Suppressor macrophage (primary cell): ENCODE data around the gene RNF217.
"Not testable (repeated sequence)": the region's sequence is repeated elsewhere in the genome, so short reads cannot be mapped to it uniquely, and the experiment has no call there.

ENCODE experiments used
- DNase-seq, 4 experiments: peaks; one replicate each; pipeline ENCODE4 v3.0.0-alpha.2; 2020 to 2022

RNF217 gene

DNA sequence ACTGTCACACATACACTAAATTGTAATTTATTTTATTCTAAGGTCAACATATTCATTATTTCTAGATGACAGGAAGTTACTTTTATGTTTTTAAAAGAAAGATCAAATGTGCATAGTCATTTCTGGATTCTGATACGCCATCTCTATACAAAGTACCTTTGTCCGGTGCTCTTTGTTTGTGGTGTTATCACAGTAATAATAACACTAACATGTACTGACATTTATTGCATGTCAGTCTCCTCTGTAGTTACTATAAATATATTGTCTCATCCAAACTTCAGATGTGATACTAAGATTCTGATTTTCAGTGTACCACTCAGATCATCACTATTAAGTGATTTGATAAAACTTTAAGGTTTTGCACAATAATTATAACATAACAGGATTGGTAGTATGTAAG lies 101.1 kb downstream of the RNF217 start:
- no peak for DNase-seq

DNA sequence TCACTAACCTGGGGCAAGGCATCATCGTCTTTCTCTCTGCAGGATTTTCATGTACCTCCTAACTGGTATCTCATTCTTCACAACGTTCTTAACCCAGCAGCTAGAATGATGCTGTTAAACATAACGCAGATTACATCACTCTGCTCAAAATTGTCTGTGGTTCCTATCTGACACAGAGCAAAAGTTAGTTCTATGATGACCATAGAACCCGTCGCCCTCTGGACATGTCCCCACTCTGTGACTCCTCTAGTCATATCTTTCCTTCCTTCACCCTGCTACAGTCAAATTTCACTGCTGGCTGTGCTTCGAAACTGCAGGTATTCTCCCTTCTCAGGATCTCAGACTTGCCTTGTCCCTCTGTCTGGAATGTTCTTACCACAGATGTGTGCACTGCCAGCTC lies 103.9 kb downstream of the RNF217 start:
- no peak for DNase-seq

DNA sequence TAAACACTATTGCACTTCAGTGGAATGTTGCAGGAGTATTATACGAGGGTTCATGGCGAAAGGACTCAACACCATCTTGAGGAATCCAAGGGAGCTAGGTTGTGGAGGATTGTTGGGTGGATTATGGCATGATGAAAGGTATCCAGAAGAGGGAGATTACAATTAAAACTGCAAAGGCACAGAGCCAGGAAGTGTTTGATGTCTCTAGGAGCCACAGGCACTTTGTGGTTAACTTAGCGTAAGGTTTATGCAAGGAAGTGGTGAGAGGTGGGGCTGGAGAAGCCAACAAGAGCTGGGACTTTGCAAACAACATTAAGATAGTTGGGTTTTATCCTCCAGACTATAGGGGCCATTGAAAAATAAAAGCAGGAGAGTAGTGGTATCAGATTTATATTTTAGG lies 104.7 kb downstream of the RNF217 start:
- peak in 3 of 4 experiments; percentile 6 to 18 (median 14) for DNase-seq

DNA sequence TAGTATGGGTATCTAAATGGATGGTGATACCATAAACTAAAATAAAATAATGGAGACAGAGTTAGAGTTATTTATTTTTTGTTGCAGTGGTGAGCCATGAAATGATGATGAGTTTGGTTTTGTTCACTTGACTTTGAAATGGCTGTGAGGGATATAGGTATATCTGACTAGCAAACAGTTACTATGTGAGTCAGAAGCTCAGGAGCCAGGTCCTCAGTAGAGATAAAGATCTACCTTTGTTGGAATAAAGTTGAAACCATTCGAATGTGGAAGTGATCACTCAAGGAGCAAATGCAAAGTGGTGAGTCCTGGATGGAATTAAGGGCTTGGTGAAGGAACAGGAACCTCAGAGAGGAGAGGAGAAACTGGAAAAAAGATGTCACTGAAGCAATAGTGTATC lies 105.3 kb downstream of the RNF217 start:
- no peak for DNase-seq

DNA sequence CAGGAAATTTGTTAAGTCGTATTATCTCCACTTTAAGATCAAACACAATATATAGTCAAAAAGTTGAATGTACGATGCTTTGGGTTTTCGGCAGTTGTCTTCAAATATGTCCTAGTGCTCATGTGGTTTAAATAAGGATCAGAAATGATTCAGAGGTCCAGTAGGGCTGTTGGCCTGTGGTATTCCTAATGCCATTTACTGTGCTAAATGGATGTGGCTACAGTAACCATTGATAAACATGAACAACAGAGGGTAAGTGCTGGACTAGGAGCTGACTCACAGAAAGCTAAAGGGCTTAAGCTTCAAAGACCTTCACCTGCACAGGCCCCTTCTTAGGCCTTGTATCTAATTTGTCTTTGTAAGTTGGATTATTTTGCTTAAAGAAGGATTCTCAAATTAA lies 110.8 kb downstream of the RNF217 start:
- no peak for DNase-seq

DNA sequence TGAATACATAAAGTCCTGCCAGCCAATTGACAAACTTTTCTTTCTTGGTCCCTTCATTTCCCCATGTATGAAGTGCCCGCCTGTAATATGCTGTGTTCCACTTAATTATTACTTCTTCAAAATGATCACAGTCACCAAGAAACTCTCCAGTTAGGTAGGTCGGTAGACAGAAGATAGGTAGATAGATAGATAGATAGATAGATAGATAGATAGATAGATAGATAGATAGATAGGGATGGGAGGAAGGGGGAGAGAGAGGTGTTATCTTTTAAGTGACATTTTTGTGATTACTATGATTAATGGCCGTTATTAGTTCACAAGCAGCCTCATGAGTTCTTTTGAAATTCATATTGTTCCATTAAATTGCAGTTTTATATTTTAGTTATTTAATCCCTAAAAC lies 111.9 kb downstream of the RNF217 start:
- DNase-seq, result no peak

DNA sequence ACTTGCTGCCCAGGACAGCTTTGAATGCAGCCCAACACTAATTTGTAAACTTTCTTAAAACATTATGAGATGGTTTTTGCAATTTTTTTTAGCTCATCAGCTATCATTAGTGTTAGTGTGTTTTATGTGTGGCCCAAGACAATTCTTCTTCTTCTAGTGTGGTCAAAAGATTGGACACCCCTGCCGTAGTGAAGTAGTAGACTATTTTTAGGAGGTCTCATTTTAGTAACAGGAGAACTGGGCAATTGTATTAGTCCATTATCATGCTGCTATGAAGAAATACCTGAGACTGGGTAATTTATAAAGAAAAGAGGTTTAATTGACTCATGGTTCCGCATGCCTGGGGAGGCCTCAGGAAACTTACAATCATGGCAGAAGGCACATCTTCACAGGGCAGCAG lies 112.8 kb downstream of the RNF217 start:
- DNase-seq, result not testable (repeated sequence)

DNA sequence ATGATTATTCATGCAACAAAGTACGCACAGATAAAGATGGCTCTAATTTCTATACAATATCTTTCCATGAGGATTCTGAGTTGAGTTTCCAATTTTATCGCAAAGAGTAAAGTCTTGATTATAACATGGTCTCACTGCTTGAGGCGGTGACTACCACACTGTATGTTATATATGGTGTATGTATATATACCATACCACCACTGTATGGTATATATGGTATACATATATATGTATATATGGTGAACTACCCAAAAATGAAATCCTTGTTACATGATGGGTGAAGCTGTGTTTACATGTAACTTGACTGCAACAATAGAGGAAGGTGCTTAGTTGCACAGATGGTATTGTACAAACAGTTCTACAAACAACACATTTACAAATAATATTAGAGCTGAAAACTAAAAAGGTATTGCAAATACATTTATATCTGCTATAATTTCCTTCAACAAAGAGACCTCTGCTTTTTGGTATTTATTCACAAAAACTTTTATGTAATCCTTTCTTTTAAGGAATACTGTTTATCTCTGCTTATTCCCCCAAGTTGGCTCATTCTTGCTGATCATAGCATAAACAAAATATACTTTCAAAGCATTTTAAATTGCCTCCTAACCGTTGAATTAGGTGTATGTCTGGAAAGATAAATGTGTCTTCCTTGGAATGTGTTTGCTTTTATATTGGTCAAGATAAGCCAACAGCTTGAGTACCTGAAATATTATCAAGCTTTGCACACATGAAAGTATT lies 113.7 kb downstream of the RNF217 start:
- DNase-seq, result no peak

DNA sequence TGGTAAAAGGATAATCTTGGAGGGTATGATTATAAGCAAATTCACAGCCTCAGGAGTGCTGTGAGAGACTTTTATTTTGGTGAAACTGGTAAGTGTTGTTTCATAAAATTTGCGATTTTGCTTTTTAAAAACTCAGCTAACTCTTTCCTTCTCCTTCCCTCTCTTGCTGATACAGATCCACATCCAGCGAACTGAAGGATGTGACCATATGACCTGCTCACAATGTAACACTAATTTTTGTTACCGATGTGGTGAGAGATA lies 114.2 kb downstream of the RNF217 start:
- DNase-seq, result no peak

DNA sequence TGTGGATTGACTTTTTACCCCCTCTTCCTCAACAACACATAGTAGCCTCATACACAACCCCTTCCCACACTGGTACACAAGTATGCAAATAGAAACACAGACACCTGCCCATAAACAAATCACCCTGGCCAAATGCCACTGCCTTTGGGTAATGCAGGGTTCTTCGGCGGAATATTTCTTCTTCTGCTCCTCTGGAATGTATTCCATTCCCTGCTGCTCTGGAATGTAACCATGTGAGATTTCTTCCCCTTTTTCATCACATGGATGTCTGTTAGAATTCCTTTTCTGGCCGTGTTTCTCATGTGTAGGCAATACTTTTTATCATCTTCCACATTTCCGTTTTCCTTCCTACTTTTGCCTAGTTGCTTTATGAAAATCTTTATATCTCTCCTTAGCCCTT lies 115.2 kb downstream of the RNF217 start:
- no peak for DNase-seq

DNA sequence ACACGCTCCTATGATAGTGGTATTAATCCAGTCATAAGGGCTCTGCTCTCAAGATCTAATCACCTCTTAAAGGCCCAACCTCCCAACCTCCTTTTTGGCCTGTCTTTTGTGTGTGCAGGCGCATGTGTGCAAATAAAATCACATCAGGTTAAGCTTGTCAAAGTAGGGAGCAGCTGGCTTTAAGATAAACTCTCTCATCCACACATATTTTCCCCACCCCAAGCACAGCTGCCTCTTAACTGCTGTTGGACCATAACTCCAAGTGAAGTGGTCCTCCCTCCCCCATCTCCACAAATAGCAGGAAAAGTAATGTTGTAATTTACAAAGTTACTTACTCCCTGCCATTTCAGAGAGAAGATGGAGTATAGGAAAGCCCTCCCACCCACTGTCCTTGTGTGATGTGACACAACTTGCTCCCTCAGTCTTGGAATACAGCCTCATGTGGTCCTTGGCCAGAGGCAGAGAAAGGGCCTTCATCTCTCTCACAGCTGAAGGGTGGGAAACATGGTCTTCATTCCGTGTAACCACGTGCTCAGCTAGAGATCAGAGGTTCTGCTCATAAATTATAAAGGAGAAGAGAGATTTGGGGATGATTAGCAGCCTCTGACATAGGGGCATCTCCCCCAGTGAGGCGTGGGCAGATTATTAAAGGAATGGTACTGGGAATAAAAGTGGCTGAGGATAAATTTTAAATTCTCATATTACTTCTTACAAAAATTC lies 116.5 kb downstream of the RNF217 start:
- no peak for DNase-seq

DNA sequence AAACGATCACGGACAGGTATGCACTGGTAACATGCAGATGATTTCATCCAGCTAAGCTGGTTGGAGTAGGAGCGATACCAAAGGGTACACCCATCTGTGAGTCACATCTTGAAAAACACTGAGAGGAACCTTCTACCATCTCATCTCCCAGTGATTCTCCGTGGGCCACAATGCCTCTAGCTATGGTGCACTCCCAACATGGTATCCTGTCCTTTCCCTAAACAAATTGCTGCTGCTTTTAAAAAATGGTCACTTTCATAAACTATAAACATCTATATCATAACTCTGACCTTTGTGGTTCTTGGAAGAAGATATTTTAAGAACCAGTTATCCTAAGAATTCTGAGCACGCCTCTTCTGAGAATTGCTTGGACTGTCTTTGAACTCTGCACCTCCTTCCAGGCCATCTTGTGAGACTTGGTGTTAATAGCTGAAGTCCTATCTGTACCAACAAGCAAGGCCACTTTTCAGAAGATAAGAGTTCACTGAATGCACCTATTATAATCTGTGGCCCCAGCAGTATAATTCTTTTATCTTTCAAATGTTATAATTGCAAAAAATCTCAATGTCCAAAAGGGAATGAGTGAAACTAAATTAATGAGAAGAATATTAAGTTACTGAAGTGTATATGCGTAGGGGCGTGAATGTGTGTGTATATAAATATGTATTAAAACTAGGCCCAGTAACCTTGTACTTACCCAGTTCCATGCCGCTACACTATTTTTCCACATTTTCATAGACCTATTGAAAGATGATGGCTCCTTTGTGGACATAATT lies 120.9 kb downstream of the RNF217 start:
- DNase-seq, result no peak

DNA sequence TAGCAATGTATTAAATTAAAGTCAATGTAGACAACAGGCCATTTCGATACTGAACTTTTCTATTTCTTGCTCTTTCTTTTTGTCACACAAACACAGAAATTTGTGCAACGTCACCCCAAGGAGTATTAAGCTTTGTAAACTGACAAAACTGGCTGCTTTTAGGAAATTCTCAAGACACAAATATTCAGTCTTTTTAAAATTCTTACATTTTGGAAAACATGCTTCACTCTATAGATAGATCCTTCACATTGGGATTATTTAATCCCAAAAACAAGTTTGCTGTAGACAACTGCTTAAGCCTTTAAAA lies 121.4 kb downstream of the RNF217 start:
- no peak for DNase-seq

DNA sequence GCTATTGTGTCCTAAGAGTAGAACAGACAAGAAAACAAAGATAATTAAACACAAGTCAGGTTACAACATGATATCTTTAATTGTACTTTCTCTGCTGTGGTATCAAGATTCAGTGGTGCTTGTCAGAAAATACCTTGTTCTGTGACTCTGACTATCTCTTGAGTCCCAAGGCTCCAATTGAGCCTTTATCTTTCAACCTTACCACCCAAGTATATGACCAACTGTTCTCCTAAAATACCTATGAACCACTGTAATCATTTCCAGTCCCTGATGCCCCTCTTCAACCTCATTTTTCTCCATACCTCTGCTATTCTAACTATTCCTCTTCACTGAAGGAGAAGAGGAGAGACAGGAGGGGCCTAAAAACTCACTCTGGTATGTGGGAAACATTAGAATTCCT lies 124.5 kb downstream of the RNF217 start:
- DNase-seq, result no peak

DNA sequence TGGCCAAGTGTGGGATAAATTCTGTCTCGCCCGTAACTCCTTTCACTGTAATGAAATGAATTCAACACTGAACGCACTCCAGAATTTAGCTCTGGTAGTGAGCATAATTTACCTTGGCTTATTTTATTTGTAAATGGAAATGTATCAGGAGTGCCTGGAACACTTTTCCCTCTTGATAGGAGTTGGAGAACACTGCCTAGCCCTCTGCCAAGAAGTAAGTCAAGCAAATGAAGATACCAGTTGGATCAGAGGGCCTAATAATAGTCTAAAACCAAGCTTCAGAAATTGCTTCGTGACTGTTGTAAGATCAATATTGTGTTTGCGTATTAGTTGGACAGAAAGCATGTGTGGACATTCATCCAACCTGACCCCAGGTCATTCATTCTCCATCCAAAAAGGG lies 126.7 kb downstream of the RNF217 start:
- DNase-seq, result no peak

DNA sequence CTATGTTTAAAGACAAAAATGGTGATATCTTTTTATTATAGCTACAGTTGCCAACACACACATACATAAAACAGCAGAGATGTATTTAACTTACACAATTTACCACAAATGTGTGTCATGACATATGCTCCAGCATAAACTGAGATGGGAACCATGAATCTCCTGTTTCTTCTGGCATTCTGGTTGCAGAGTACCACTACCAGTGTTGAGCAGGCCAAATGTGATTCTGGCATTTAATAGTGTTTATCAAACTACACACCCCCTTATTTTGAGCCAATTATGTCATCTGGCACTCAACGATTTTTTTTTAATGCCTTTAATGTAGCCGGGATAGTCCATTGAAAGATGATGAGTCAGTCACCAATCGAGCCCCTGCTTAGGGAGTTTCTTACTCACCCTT lies 132.3 kb downstream of the RNF217 start:
- DNase-seq, result no peak

DNA sequence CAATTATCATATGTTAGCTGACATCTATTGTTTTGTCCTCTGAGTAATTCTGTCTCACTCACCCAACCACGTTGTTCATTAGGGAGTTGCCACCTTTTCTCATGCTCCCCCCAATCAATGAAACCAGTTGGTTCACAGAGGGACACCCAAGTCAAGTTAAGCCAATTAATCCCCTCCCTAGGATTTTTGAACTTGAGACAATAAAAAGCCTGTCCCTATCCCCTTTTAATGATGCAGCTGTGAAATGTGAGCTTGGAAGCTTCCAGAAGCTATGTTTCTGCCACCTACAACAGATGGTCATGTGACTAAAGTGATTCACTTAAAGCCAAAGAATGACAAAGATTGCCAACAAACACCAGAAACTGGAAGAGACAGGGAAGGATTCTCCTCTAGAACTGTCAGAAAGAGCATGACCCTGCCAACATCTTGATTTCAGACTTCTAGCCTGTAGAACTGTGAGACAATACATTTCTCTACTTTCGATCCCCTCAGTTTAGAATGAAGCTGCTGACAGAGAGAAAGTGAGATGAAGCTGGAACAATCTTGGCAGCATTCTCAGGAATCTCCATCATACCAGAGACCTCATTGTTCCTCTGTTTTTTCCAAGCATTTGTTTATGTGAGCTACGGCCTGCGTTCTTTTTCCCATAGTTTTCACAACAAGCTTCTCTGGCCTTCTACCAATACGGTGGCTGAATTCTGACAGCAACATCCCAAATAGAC lies 133.5 kb downstream of the RNF217 start:
- peak in 1 of 4 experiments; percentile 3 for DNase-seq

DNA sequence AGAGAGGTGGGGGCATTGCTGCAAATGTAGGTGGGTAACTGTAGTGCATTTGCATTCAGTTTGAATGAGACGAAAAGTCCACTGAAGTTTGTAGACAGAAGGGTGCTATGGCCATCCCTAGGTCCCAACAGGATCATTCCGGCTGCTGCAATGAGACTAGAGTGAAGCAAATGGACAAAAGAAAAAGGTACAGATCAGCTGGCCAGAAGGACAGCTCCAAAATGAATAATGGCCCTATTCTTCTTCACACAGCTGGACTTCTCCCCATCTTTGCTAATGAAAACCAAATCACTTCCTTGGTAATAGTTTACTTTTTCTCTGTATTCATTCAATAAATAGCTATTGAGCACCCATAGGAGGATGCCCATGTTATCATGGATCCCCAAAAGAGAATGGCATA lies 134.9 kb downstream of the RNF217 start:
- no peak for DNase-seq

DNA sequence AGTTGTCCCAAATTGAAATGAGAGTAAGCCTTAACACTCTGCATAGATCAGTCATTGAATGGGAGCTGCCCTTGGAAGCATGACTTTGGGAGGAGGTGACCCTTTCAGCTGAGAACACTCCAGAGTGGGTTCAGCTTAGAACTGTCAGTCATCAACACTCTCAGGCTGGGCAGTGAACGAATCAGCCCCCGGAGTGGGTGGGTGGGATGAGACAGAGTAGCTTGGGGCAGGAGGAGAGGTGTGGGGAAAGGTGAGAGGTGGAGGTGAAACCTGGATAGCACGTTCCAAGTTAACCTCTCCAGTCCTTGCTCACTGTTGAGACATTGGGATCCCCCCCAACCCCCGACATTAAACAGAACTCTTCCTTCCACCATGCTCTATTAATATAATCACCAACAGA lies 136.0 kb downstream of the RNF217 start:
- DNase-seq, result no peak

DNA sequence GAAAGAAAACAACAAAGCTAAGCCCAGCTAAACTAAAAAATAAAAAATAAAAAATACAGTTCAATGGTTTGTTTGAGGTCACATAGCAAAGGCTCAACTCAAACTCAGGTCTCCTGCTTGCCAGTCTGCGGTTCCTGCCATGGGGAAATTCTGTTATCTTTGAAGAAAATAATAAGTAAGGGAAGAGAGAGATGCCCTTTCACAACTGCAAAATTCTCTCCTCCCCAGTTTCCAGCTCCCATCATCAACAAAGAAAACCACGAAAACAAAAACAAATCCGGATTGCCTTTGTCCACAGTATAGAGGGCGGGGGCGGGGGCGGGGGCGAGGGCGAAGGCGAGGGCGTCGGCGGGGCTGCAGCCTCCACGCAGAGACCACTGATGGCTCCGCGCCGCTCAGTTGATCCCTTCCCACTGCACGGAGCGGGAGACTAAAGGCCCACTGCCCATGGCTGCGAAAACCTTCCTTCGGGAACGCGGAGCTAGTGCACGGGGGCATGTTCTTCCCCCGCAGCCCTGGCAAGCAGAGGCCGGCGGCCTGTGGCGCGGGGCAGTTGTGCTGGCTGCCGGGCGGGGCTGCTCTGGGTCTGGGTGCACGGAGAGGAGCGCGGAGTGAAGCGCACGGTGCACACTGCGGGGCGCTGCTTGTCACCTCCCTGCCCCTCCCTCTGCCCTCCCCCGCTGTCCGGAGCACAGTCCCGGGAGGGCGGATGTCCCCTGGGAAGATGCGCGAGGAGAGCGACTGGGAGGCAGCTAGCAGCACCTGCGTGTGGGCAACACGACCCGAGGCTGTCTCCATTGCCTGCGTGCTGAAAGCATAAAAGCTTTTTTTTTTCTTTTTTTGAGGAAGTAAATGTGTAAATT lies 137.2 kb downstream of the RNF217 start:
- peak; percentile 29 to 73 (median 43) for DNase-seq

DNA sequence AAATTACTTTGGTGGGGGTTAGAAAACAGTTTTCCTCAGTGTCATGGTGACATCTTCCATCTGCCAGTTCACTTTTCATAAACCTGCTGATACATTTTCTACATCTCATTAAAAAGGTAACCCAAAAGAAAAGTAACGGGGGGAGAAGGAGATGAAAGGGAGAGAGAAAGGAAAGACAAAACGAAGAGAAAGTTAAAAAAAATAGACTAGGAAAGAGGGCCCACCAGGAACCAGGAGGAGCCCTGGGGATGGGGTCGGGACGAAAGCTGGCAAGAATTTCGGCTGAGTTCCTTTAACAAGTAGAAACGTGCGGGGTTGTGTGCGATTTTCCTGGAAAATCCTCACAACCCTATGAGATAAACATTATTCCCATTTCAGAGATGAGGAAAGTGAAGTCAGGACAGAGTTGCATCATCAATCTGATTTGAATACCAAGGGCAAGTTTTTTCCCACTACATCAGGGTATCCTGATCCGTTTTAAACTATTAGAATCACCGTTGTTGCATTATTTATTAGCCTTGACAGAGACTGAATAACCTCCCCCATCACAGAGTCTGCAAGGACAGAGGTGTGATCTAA lies 137.9 kb downstream of the RNF217 start:
- no peak for DNase-seq

DNA sequence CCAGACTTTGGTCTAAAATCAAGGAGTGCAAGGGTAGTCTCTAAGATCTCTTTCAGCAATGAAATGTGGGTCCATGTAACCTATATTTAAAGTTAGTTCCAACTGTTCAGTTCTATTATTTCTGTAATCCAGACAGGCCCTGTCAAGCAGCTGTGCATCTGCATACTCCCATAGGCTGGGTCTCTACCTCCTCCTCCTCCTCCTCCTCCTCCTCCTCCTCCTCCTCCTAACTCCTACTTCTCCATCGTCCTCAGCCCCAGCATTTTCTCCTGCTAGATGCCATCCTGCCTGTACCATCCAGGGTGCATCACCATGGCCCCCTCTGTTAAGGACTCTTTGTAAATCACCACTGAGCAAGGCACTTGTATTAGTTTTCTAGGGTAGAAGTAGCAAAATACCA lies 138.9 kb downstream of the RNF217 start:
- no peak for DNase-seq
